Loucy (cell line): ENCODE measurements around the gene THADA.

Experiments used
- CTCF ChIP-seq: fragments of 200-600 bp; sonication (generic); conservative IDR thresholded peaks from 2 replicates; pipeline ENCODE4 v1.5.1; 2014; ENCODE audit warnings: mild to moderate bottlenecking, antibody characterized with exemption, low read length
- EZH2phosphoT487 ChIP-seq: fragments of 200-600 bp; IDR thresholded peaks from 2 replicates; pipeline ENCODE4 v1.6.1; 2018; ENCODE audit warnings: antibody characterized with exemption, mild to moderate bottlenecking, moderate library complexity, borderline replicate concordance

GRCh38 chr2:43414586-43415135 lies 181.2 kb downstream of the THADA start:
- no peak for TF ChIP-seq CTCF
- no peak for TF ChIP-seq EZH2phosphoT487
